Central memory CD4-positive, alpha-beta T cell (primary cell): ENCODE data around the gene MAGEA6.
"Not testable (repeated sequence)": the region's sequence is repeated elsewhere in the genome, so short reads cannot be mapped to it uniquely, and the experiment has no call there.

Source experiments
- DNase-seq: peaks from one replicate; pipeline ENCODE4 v3.0.0; 2022
- total RNA-seq, 3 experiments: gene quantifications; one replicate each; lab custom pipeline; 2026; lab: John Stamatoyannopoulos, UW

The MAGEA6 gene
- total RNA-seq: 0 reads per million in 3 experiments

GRCh38 chrX:152769549-152770289 is at the start of gene MAGEA6:
Gene MAGEA6, minus strand, starts transcription at chrX:152769689. Its CDS starts 2,039 bp downstream, at chrX:152767650.
- DNase-seq: not testable (repeated sequence)

GRCh38 chrX:152819266-152819665 is 49.8 kb upstream of the MAGEA6 start:
- DNase-seq: no peak

GRCh38 chrX:152818356-152818755 is 48.9 kb upstream of the MAGEA6 start:
- no peak for DNase-seq

- DNase-seq: no peak
Observed at GRCh38 chrX:152817078-152817764, 47.7 kb upstream of the MAGEA6 start.

- DNase-seq: no peak
Observed at GRCh38 chrX:152814048-152814447, 44.6 kb upstream of the MAGEA6 start.

DNA sequence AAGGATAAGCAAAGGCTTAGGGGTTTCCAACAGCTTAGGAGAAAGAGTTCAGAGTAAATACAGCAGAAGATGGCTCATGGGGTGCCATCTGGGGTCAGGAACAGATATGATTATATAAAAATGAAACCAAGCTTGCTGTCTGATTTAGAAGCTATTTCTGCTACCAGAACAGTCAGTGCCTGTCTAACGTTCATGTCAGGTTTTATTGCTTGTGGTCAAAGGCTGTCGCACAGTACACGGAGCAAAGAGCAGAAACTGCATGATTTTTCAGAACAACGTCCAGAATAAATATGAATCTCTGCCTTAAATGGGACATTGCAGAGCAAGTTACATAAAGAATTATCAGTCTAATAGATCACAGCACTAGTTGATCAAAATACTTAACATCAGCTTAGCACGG is 43.7 kb upstream of the MAGEA6 start:
- no peak for DNase-seq

DNA sequence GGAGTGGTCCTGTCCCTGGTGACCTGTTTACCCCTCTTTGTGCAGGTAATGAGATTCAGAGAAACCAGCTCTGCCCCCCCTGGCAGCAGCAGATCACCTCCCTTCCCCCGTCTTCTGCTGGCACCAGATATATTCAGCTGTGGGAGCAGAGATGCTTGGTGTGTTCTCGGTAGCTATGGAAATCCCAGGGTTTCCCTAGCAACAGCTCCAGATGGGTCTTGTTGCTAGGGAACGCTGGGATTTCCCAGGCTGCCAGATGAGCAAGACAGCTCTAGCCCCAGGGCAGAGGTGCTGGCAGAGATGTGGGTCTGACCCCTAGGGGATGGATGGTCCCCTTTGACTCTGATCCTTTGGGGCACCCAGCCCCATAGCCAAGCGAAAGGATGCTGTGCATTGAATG is 40.9 kb upstream of the MAGEA6 start:
- no peak for DNase-seq

DNA sequence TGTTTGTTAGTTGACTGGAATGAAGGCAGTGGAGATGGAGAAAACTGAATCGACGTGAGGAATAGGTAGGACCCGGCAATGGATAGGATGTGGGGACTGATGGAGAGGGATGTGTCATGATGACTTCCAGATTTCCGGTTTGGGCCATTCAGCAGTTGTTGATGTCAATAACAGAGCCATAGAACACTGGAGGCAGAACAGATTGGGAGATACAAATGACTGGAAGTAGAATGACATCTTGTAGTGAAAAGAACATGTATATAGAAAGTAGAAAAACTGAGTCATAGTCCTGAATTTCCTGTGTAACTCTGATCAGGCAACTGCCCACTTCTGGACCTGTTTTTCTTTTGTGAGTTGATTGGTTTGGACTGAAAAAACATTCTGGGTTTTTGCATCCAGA is 36.5 kb upstream of the MAGEA6 start:
- no peak for DNase-seq

GRCh38 chrX:152798945-152799344 is 29.5 kb upstream of the MAGEA6 start:
- no peak for DNase-seq

- DNase-seq: not testable (repeated sequence)
Observed at GRCh38 chrX:152787062-152787461, 17.6 kb upstream of the MAGEA6 start.

GRCh38 chrX:152766562-152766961 is 2.9 kb downstream of the MAGEA6 start:
- DNase-seq: not testable (repeated sequence)

DNA sequence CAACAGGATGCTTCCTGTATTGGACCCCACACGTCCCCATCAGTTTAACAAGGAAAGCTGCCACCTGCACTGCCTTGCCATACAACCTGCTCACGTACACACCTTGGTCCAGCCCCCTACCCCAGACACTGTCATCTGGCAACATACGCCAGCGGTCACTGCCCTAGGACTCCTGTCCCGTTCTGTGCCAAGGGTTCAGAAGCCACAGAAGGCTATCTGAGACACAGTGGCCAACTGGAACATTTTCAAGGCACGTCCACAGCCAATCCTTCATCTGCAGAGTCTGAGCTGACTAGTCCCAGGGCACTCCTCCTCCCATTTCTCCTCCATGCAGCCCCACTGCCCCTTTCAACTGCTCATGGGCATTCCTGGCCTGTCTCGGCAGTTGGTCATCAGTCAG is 7.9 kb downstream of the MAGEA6 start:
- not testable (repeated sequence) for DNase-seq

DNA sequence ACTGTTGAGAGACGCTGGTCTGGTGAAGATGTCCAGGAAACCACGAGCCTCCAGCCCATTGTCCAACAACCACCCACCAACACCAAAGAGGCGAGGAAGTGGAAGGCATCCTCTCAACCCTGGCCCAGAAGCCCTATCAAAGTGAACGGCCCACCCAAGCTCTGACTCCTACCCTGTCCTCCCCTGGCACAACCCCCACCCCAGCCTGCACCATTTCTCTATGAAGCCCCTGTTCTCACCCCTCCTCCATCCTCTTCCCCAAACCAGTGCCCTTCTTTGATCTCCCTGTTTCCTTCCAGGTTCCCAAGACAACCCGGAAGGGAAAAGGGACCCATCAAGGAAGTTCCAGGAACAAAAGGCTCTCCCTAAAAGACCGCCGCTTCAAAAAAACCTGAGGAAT is 9.9 kb downstream of the MAGEA6 start:
- DNase-seq: not testable (repeated sequence)

GRCh38 chrX:152758918-152759317 is 10.6 kb downstream of the MAGEA6 start, which contains the start of gene CSAG3:
Gene CSAG3, plus strand, starts transcription at chrX:152759218.
- DNase-seq: not testable (repeated sequence)

DNA sequence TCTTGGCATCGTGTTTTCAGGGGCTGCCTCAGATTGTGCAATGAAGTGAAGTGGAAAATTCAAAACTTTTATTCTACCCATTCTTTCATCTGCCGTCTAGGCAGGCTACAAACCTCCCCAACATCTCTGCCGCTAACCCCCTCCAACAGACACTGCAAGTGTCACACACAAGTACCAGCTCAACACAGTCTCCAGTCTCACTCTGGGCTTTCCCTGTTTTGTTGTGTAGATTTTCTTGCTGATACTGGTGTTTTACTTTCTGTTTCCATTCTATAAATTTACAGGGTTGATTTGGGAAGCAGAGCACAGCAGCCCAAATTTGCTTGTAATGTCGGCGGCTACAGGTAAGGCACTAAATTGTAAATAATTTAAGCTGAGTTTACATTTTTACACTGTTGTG is 14.6 kb downstream of the MAGEA6 start:
- not testable (repeated sequence) for DNase-seq

DNA sequence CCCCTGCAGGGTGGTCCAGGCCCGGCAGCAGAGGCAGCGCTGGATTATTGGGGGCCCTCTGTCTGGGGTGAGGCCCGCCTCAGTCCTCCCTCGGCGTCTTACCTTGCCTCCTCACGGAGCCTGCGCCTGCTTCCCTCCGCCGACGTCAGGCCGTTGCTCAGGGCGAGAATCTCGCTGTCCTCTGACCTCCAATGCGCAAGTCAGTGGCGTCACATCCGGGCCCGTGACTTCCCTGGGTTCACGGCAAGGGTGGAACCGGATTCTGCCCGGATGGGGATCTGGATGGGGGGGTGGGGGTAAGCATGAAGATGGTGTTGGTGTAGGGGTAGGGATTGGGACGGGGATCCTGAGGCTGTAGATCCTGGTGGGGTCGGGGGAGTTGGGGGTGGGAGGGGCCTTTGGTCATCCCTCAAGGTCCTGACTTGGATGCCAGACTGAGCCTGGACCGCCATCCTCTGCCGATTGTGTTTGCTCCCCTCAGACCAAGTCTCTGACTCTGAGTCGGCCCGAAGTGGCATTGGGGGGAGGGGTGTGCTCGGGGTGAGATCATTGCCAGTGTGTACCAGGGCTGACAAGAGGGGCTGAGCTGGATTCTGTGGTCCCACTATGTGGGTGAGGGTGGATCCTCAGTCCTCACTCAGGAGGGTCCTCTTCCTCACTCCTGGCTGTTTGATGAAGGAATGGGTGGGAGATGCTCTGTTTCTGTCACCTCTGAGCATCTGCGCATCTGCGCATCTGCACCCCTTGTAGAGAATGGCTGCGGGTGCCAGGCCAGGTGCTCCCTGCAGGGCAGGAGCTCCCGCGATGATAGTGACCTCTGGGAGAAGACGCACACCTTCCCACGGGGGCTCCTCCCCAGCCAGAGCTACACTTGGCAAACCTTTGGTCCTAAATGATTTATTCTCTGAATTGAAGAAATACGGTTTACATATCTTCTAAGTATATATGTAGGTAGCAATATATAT is 15.5 kb downstream of the MAGEA6 start, which contains the start of gene MAGEA2:
Gene MAGEA2, minus strand, starts transcription at position 157 of the 965 bp plus-strand sequence. CDS start 2,479 bp downstream, outside the sequence.
- DNase-seq: not testable (repeated sequence)

DNA sequence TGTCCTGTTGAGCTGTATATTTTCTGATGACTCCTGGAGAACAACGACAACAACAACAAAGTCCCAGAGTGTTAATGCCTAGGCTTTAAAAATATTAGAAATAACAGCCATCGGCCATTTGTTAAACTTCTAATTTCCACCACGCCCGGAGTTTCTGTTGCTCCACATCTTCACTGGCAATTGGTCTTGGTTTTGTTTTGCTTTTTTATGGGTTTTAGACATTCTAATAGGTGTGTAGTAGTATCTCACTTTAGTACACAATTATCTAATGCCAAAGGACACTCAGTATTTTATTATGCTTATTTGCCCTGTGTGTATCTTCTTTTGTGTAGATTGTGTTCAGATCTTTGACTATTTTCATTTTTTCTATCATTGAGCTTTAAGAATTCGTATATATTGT is 30.9 kb downstream of the MAGEA6 start:
- DNase-seq: no peak

DNA sequence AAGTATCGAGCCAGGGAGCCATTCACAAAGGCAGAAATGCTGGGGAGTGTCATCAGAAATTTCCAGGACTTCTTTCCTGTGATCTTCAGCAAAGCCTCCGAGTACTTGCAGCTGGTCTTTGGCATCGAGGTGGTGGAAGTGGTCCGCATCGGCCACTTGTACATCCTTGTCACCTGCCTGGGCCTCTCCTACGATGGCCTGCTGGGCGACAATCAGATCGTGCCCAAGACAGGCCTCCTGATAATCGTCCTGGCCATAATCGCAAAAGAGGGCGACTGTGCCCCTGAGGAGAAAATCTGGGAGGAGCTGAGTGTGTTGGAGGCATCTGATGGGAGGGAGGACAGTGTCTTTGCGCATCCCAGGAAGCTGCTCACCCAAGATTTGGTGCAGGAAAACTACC is 33.0 kb downstream of the MAGEA6 start:
- DNase-seq: not testable (repeated sequence)

DNA sequence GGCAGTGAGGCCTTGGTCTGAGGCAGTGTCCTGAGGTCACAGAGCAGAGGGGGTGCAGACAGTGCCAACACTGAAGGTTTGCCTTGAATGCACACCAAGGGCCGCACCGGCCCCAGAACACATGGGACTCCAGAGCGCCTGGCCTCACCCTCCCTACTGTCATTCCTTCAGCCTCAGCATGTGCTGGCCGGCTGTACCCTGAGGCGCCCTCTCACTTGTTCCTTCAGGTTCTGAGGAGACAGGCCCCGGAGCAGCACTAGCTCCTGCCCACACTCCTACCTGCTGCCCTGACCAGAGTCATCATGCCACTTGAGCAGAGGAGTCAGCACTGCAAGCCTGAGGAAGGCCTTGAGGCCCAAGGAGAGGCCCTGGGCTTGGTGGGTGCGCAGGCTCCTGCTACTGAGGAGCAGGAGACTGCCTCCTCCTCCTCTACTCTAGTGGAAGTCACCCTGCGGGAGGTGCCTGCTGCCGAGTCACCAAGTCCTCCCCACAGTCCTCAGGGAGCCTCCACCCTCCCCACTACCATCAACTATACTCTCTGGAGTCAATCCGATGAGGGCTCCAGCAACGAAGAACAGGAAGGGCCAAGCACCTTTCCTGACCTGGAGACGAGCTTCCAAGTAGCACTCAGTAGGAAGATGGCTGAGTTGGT is 33.5 kb downstream of the MAGEA6 start:
- no peak for DNase-seq

DNA sequence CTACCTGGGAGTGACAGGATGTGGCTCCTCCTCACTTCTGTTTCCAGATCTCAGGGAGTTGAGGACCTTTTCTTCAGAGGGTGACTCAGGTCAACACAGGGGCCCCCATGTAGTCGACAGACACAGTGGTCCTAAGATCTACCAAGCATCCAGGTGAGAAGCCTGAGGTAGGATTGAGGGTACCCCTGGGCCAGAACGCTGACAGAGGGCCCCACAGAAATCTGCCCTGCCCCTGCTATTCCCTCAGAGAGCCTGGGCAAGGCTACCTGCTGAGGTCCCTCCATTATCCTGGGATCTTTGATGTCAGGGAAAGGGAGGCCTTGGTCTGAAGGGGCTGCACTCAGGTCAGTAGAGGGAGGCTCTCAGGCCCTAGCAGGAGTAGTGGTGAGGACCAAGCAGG is 34.4 kb downstream of the MAGEA6 start:
- no peak for DNase-seq

DNA sequence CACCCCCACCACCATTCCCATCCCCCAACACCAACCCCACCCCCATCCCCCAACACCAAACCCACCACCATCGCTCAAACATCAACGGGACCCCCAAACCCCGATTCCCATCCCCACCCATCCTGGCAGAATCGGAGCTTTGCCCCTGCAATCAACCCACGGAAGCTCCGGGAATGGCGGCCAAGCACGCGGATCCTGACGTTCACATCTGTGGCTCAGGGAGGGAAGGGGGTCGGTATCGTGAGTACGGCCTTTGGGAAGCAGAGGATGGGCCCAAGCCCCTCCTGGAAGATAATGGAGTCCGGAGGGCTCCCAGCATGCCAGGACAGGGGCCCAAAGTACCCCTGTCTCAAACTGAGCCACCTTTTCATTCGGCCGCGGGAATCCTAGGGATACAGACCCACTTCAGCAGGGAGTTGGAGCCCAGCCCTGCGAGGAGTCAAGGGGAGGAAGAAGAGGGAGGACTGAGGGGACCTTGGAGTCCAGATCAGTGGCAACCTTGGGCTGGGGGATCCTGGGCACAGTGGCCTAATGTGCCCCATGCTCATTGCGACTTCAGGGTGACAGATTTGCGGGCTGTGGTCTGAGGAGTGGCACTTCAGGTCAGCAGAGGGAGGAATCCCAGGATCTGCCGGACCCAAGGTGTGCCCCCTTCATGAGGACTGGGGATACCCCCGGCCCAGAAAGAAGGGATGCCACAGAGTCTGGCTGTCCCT is 35.2 kb downstream of the MAGEA6 start:
- not testable (repeated sequence) for DNase-seq
